Loucy (cell line): ENCODE results near the gene MYOD1.

Experiments
- EZH2phosphoT487 ChIP-seq: fragments of 200-600 bp; IDR thresholded peaks from 2 replicates; pipeline ENCODE4 v1.6.1; 2018; ENCODE audit warnings: antibody characterized with exemption, mild to moderate bottlenecking, moderate library complexity, borderline replicate concordance
- TF ChIP-seq, protein P1 (sequence below): fragments of 200-600 bp; sonication (generic); conservative IDR thresholded peaks from 2 replicates; pipeline ENCODE4 v1.5.1; 2014; ENCODE audit warnings: mild to moderate bottlenecking, antibody characterized with exemption, low read length

DNA sequence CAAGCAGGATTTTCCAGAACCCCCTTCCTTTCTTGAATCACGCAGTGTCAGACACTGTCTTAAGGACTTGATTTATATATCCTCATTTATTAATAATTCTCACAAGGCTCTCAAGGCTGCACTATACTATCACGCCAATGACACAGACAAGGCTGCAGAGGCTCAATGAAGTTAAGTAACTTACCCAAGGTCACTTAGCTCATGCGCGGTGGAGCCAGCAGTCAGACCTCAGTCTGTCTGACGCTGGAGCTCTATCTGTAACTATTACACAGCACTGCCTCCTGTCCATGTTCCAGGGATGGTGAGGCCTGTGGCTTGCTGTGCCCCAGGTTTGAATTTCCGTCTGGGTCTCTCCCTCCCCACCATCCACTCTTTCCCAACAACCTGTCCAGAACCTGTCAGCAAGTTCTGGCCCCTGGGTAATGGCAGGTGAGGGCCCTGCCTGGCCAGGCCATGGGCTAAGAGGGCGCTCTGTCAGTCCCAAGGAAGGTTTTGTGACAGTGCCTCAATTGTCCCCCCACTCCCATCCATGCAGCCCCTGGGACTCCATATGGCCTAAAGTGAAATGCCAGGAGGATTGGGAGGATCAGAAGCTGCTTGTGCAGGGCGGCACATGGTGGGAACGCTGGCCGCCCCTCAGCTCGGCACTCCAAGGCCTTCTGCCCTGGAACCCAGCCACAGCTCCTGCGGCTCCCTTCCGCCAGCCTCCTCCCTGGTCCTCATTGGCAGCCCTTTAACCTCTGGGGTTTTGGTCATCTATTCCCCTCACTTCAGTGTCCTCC lies 23.8 kb downstream of the MYOD1 start:
- TF ChIP-seq, protein P1, sequence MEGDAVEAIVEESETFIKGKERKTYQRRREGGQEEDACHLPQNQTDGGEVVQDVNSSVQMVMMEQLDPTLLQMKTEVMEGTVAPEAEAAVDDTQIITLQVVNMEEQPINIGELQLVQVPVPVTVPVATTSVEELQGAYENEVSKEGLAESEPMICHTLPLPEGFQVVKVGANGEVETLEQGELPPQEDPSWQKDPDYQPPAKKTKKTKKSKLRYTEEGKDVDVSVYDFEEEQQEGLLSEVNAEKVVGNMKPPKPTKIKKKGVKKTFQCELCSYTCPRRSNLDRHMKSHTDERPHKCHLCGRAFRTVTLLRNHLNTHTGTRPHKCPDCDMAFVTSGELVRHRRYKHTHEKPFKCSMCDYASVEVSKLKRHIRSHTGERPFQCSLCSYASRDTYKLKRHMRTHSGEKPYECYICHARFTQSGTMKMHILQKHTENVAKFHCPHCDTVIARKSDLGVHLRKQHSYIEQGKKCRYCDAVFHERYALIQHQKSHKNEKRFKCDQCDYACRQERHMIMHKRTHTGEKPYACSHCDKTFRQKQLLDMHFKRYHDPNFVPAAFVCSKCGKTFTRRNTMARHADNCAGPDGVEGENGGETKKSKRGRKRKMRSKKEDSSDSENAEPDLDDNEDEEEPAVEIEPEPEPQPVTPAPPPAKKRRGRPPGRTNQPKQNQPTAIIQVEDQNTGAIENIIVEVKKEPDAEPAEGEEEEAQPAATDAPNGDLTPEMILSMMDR: no peak
- no peak for TF ChIP-seq EZH2phosphoT487
